Activated gamma-delta T cell treated with Interleukin-2 at 50 U/mL for 16 hours (primary cell): ENCODE results near the gene BOLA1.
"Not testable (repeated sequence)": the region's sequence is repeated elsewhere in the genome, so short reads cannot be mapped to it uniquely, and the experiment has no call there.

Source experiments
- DNase-seq: peaks from one replicate; pipeline ENCODE4 v3.0.0-alpha.2; 2020

BOLA1 gene

DNA sequence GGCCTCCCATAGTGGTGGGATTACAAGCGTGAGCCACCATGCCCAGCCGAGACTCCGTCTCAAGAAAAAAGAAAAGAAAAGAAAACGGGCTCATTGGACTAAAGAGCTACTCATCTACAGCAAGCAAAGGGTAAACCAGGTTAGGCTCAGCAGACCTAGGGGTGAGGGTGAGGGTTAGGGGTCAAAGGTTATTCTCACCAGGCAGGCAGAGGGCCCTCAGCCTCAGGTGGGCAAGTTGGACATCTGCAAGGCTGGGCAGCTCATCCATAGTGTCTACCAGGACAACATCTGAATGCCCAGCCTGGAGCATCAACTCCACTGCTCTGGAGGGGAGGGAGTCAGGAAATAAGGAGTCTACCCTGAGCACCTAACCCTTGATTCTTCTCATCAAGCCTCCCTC lies 33.8 kb downstream of the BOLA1 start:
- no peak for DNase-seq

DNA sequence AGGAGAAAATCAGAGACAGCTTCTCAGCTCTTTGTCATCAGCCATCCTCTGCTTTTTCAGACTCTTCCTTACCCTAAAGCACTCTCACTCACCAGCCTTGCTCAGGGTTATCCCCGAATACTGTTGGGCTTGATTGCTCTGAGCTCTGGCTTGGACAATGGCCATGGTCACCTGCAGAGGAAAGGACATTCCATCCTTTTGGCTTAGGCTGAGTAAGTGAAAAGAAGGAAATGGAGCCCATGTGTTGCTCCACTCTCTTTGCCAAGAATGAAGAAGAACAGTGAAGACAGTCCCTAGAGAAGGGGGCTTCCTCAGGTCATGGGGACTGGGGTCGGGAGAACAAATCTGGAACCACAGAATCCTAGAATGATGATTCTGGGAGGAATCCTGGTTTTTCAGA lies 35.0 kb downstream of the BOLA1 start:
- no peak for DNase-seq

DNA sequence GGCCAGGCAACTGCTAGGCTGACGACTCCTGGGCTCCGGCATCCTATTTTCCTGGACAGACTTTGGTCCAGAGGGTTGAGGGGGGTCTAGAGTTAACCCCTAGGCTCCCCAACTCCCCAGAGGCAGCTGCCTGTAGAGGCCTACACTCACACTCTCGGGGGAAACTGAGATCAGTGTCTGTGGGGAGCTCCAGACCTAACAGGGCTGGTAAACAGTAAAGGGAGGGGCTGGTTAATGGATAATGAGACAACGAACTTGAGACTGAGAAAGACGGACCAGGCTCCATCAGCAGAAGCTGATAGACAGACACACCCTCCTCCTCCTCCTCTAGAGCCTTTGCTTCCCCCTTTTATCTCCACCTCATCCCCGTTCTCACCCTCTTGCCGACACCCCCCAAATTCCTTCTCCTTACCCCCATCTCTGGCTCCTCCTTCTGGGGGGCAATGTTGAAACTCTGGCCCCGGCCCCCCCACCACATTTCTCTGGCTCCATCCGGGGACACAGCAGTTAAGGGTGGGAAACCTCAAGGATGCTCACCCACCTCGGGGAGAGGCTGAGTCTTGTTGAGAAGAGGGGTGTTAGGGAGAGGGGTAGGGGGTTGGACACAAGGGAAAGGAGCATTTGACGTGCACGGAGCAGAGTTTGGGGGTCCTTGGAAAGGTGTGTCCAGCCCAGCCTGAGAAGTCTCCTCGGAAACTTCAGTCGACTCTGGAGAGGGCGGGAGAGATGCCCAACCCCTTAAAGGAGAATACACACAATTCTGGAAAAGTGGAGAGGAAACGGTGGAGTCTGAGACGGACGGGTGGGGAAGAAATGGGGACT lies 37.0 kb downstream of the BOLA1 start, which contains the start of gene MTMR11:
TSS of gene MTMR11 (minus strand) at position 710 of the 822 bp plus-strand sequence. CDS start at position 478, 232 bp downstream.
- DNase-seq = no peak

DNA sequence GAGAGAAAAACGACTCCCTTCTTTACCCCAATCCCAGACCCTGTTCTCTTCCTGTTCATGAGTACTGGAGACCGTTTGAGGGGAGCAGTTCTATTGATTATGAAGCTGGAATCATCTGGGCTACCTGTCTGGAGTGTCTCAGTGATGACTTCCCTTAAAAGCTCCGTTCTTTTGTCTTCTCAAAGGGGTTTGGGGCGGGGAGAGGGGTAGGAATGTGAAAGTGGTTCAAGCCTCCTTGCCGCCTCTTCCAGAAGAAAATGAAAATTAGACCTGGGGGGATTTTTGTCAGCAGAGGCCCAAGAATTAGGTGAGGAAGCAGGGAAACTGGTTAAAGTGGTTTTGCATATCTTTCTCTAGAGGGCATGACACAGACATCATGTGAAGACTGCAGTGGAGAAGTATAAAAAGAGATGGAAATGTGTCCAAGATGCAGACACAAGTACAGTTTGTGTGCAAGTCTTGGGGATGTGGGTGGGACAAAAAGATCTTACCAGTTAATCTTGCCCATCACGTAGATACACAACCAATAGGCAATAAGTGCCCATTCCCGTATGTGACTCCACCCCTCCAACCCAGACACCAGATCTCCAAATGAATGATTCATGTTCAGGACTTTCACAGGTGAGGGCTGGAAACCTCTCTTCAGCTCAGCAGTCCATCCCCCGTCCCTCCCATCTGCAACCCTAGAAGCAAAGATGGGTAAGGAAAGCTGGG lies 37.8 kb downstream of the BOLA1 start:
- no peak for DNase-seq

DNA sequence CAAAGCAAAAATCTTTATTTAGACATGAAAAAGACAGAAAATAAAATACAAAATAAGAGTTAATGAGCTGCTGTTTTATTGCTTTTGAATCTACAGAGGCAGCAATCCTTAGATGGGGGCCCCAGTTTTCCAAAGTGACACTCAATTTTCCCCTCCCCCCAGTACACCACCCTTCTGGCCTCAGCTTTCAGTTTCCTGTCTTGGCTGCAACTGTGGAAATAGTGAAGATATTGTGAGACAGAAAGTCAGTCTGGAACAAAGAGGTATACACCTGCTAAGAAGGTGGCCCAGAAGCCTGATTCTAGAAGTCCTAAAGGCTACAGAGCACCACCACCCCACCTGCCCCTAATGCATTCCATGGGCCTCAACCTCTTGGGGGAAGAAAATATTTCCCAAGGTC lies 38.4 kb downstream of the BOLA1 start:
- DNase-seq = no peak

DNA sequence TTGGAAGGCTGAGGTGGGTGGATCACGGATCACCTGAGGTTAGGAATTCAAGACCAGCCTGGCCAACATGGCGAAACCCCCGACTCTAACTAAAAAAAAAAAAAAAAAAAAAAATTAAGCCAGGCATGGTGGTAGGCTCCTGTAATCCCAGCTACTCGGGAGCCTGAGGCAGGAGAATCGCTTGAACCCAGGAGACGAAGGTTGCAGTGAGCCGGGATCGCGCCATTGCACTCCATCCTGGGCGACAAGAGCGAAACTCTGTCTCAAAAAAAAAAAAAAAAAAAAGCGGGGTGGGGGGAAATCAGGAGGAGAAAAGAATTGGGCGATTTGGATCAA lies 39.3 kb downstream of the BOLA1 start:
- not testable (repeated sequence) for DNase-seq

DNA sequence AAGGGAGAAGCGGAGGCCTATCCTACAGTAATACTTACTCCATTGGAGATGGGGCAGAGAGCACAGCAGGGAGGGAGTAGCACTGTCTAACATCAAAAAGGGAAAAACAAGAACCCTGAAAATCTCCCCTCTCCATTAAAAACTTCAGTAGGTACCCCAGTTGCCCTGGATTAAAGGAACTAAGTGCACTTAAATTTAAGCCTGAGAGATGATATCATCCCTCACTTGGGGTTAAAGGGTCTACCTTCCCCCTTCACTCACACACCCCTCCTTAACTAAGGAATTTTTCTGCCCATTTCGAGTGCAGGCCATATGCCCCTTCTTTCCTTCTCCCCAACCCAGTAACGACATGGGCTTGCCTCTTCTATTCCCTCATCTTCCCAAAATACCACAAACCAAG lies 41.1 kb downstream of the BOLA1 start:
- DNase-seq = no peak

DNA sequence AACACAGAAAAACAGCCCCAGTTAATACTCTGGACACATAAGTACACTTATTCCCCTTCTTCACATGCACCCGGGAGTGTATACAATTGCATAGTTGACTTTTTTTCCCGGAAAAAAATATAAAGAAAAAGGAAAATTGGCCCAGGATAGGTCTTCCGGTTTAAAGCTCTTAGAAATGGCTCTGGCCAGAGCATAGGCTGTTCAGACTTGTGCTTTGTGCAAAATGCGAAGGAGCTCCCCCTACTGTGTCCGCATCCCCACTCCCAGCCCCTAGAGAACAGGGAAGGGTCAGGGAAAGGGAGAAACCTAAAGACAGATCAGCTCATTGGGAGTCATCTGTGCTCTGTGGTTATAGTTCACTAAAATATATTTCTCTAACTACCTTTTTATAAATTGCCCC lies 42.8 kb downstream of the BOLA1 start:
- DNase-seq = no peak

DNA sequence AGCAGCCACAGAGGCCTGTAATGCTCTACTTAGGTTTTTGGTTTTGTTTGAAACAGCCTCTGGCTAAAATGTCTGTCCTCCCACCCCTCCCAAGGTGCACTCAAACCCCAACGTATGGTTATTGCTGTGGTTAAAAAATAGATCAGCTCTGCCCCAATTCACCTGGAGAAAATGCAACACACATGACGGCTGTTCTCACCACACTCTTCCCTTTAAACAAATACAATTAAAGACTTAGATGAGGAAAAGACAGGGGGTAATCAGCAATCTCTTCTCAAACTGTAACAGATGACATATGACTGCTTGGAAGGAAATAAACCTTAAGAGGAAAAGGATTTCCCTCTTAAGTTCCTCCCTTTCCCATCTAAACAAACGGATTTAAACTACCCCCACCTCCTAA lies 43.5 kb downstream of the BOLA1 start:
- DNase-seq = no peak

DNA sequence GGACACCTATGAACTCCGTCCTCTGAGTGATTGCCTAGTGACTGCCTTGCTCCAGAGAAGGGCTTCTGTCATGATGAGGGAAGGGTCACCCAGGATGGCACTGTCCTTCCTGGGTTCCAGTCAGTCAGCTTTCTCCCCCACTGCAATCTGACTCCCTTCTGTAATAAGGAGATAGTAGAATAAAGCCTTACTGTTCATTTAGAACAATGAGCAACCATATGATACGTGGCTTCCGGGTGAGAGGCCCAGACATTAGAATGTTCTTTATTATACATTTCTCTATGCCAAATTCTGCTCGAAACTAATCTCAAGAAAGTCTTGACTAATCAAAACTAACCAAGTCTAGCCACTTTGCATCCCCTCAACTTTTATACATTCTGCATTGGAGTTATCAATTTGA lies 45.8 kb downstream of the BOLA1 start:
- no peak for DNase-seq

DNA sequence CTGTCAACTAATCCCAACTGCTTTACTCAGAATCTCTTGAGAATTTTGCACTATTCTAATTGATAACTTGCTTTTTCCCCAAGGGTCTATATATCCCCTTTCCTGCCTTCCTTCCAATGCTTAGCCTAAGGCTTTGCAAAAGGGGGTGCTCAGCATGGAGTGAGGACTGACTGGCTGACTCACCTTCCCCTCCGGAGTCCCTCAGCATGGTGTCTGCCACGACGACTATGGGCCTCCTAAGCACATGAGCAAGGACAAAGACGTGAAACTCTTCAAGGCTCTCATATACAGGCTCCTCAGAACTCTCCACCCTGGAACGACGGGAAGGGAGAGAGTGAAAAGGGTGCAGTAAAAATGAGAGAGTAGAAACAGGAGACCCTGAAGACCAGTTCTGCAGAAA lies 50.5 kb downstream of the BOLA1 start:
- no peak for DNase-seq
